ENCODE data around the gene COMMD9. TPM values are rescaled to one million over a fixed set of nuclear protein-coding genes. Genes with fewer than 3 reads are reported as not detected.

The COMMD9 gene
- total RNA-seq, 1 donor from 2014 or later = 26.0 TPM

DNA sequence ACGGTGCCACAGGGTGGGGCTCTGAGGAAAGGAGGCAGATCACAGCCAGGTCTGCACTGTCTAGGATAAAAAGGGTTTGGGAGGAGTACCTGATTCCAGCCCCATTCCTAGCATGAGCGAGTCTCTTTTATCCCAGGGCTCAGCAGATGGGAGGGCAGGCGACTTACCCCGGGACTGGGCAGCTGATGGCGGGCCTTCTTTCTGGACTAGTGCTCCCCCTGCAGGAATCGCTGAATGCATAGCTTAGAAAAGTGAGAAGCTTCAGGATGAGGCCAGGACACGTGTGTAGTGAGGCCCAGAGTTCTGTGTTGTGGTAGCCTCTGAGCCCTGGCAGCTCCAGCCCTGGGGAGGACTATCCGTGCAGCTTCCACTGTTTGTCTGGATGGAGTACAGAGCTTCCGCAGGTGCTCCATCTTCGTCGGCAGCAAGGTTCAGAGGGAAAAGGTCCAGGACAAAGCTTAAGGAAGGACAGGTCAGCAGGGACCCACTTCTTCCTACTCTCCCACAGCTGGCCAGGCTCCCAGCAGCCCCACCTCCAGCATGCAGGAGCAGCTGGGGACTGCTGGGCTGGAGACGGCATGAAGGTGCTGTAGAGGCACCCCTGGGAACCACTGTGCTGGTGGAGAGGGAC lies 30.4 kb downstream of the COMMD9 start:
- DNase-seq (ENCODE audit: low spot score) (peak; percentile 50), ATAC-seq (peak; percentile 90)

- ATAC-seq = no peak
Measured at GRCh38 chr11:36257351-36257750, 31.9 kb downstream of the COMMD9 start.

GRCh38 chr11:36254713-36255112 lies 34.5 kb downstream of the COMMD9 start:
- ATAC-seq (no peak), DNase-seq (ENCODE audit: low spot score) (no peak)

More at GRCh38 chr11:36257351-36257750, 31.9 kb downstream of the COMMD9 start:
- no peak for DNase-seq (ENCODE audit: low spot score)

GRCh38 chr11:36253238-36253637 lies 36.0 kb downstream of the COMMD9 start:
- DNase-seq (ENCODE audit: low spot score) = no peak

DNA sequence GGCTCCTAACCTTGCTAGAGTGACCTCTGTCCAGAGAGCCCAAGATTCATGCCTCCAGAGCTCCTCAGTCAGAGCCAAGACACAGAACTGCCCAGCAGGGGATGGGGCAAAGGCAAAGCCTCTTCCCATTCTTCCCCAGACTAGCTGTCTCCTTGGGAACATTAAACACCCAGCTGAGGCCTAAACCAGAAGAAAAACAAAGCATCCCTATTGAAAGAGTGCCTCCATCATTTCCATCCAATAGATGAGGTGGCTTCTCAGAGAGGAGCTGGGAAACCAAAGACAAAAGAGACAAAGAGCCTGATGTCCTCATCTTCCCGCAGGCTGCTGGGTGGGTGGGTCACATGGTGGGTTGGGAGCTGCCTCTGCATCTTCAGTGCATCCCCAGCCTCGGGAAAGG lies 37.4 kb downstream of the COMMD9 start:
- ATAC-seq = no peak
- DNase-seq (ENCODE audit: low spot score) = no peak

More at GRCh38 chr11:36253238-36253637, 36.0 kb downstream of the COMMD9 start:
- no peak for ATAC-seq

GRCh38 chr11:36249246-36249645 lies 40.0 kb downstream of the COMMD9 start:
- peak; percentile 64 for ATAC-seq

DNA sequence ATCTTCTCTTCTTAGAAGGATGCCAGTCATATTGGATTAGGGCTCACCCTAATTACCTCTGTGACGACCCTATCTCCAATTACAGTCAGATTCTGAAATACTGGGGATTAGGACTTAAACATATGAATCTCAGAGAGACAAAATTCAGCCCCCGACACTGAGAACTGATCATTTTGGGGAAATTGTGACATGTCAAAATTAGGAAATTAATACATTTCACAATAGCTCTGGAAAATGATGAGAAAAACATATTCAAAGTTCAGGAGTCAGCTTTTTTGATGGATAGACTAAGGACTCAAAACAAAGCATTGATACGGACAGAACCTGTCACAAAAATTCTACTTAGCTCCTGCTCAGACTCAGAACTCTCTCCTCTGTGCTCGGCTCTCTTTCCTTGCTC lies 40.8 kb downstream of the COMMD9 start:
- ATAC-seq (no peak), DNase-seq (ENCODE audit: low spot score) (no peak)

More at GRCh38 chr11:36249246-36249645, 40.0 kb downstream of the COMMD9 start:
- DNase-seq (ENCODE audit: low spot score) = no peak

DNA sequence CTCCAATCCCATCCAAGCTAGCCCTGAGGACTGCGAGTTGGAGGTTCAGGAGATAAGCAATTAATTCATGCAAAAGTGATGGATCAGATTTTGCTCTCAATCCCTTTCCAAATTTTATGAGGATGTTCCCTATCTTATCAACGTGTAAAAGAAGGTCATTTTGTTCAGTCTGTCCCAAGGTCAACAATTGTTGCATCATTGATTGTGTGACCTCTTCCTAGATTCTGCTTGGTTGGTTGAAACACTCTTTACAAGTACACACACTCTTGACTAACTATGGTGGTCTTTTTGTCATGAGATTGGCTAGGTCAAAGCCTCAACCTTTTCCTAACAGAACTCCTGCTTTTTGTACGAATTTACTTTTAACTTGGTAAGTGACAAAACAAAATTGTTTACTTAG lies 41.7 kb downstream of the COMMD9 start:
- ATAC-seq = peak; percentile 50
- DNase-seq (ENCODE audit: low spot score) = no peak

DNA sequence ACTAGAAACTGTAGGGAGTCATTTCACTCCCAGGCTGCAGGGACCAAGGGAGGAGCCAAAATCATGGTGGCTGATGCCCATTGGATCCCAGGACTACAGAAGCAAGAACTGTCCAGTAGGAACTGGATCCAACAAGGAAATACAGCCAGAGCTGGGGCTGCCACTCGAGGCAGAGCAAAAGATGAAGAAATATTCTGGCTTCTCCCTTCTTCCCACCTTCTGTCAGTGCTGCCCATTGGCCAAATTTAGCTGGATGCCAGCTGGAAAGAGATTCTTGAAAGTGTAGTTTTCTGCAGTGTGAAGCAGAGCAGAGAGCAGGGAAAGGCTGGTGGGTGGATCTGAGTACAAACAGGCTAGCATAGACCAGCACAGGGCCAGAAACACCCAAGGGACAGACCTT lies 45.6 kb downstream of the COMMD9 start:
- DNase-seq (ENCODE audit: low spot score) (no peak), ATAC-seq (no peak)

DNA sequence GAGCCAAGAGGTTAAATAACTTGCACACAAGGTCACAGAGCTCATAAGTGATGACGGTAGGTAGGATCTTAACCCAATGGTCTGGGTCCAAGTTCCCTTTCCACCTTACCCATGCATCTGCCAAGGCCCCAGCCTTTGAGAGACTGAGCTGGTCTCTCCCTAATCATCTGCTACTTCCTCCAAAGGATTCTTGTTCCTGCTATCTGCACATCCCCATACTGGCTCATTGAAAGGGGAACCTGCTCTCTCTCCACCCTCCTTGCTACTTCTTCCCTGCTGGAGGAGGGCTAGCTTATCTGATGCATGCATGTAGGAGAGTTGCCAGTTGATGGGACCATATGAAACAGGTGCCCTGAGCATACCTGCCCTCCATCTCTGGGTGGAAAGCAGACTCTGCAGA lies 47.7 kb downstream of the COMMD9 start:
- DNase-seq (ENCODE audit: low spot score) = no peak
- no peak for ATAC-seq

GRCh38 chr11:36240801-36241200 lies 48.4 kb downstream of the COMMD9 start:
- ATAC-seq (no peak), DNase-seq (ENCODE audit: low spot score) (no peak)

GRCh38 chr11:36240173-36240572 lies 49.1 kb downstream of the COMMD9 start:
- DNase-seq (ENCODE audit: low spot score) (no peak), ATAC-seq (no peak)

GRCh38 chr11:36239636-36240035 lies 49.6 kb downstream of the COMMD9 start:
- DNase-seq (ENCODE audit: low spot score) (no peak), ATAC-seq (no peak)

DNA sequence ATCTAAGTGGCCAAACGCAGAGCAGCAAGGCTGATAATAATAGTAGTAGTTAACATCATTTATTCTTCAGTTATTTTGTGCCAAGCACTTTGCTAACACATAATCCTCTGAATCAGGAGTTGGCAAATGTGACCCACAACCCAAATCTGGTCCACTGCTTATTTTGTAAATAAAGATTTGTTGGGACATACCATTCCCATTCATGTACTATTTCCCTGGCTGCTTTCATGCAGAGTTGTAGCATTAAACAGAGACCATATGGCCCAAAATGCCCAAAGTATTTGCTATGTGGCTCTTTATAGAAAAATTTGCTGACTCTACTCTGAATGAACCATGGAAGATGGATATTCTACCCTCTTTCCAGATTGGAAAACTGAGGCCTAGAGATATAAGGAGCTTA lies 50.3 kb downstream of the COMMD9 start:
- DNase-seq (ENCODE audit: low spot score) (no peak), ATAC-seq (no peak)

DNA sequence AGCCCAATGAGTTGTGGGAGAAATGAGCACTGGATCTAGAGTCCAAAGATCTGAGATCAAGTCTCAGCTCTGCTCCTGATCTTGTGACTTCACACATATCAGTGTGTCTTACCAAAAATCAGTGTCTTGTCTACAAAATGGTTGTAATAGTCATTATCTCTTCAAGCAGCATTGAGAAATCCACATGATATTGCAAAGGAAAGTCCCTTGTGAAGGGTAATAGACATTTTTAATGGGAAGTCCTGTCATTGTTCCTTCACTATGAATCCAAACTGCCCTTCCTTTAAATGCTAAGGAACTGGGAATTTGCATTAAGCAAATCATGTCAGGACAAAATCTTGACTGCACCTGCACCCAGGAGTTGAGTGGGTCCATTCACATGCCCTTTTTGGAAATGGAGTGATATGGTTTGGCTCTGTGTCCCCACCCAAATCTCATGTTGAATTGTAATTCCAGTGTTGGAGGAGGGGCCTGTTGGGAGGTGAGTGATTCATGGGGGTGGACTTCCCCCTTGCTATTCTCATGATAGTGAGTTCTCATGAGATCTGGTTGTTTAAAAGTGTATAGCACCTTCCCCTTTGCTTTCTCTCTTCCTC lies 51.1 kb downstream of the COMMD9 start:
- DNase-seq (ENCODE audit: low spot score) = no peak
- ATAC-seq = no peak

GRCh38 chr11:36237391-36237790 lies 51.8 kb downstream of the COMMD9 start:
- no peak for ATAC-seq
- DNase-seq (ENCODE audit: low spot score) = no peak

DNA sequence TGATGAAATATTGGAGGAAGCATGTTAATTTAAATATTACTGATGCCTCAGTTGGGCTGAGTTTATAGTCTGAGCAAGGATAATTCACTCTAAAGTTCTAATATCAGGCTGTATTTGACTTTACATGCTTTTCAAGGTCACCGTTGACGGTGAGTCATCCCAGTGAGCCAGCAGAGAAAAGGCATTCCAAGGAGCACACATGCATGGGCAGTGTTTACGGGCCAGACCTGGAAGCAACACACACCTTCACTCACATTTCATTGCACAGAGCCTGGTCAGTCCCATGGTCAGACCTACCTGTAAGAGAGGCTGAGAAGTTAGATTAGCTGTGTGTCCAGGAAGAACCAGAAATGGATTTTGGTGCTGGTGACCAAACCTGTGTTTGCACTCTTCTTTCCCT lies 53.5 kb downstream of the COMMD9 start:
- no peak for ATAC-seq
- DNase-seq (ENCODE audit: low spot score) = no peak

- DNase-seq (ENCODE audit: low spot score) (no peak), ATAC-seq (no peak)
Measured at GRCh38 chr11:36234825-36235224, 54.4 kb downstream of the COMMD9 start.

DNA sequence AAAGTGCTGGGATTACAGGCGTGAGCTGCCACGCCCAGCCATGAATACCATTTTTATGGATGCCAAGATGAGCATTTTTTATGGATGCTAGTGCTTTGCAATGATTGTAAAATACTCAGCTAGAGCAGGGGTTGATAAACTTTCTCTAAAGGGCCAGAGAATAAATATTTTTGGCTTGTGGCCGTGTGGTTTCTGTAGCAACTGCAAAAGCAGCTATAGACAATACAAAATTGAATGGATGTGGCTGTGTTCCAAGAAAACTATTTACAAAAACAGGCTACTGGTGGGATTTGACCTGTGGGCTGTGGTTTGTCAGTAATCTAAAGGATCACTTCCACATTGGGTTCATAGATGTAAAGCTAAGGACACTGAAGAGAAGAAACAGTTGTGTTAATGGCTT lies 56.0 kb downstream of the COMMD9 start:
- ATAC-seq (no peak), DNase-seq (ENCODE audit: low spot score) (no peak)

GRCh38 chr11:36230779-36231699 lies 58.2 kb downstream of the COMMD9 start:
- DNase-seq (ENCODE audit: low spot score) = no peak
- no peak for ATAC-seq

GRCh38 chr11:36229091-36229705 lies 60.0 kb downstream of the COMMD9 start:
- ATAC-seq (no peak), DNase-seq (ENCODE audit: low spot score) (no peak)
